ENCODE results near the gene FUNDC2.
A peak's percentile ranks its signal among the peaks of the same experiment; 100 is the strongest.

The FUNDC2 gene

DNA sequence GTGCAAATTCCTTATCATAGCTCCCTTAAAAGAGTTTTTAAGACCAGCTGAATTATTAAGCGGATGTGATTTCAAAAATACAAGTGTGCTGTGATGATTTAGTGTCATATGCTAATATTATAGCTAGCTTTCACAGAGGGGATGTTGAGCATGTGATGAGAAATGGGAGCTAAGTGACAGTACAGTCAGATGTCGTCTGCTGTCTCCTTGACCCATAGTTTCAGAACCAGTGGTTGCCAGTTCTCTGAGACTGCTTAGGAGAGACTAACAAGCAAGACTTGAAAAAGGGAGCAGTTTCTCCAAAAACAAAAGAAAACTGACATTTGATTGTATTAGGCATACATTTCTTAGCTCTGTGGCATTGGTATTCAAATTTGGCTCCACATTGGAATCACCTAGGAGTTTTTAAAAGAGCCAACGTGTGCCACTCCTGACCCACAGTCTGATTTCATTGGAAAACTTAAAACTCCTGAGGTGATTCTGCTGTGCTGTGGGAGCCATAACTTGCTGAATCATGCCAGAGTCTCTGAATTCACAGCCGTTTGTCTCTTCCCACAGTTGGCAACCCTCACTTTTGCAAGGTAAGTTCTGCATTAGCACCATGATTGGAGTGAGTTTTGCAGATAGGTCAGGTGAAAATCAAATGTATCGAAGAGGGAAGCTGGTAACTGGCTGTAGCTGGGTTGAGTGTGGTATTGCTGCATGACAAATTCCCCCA is 20.3 kb downstream of the FUNDC2 start:
- Histone ChIP-seq H3K27me3 (ENCODE audit: insufficient read depth, low read depth, severe bottlenecking) (no peaks in the 10 kb centered on the region), H3K27ac (no peak overlapping the region), H3K9me3 (ENCODE audit: severe bottlenecking) (no peaks in the 10 kb centered on the region), H3K4me3 (ENCODE audit: low read depth, low read length) (no peak overlapping the region), H3K36me3 (peaks cover 9% of the 10 kb centered on the region)
- DNase-seq = no peak
- TF ChIP-seq, protein P1, sequence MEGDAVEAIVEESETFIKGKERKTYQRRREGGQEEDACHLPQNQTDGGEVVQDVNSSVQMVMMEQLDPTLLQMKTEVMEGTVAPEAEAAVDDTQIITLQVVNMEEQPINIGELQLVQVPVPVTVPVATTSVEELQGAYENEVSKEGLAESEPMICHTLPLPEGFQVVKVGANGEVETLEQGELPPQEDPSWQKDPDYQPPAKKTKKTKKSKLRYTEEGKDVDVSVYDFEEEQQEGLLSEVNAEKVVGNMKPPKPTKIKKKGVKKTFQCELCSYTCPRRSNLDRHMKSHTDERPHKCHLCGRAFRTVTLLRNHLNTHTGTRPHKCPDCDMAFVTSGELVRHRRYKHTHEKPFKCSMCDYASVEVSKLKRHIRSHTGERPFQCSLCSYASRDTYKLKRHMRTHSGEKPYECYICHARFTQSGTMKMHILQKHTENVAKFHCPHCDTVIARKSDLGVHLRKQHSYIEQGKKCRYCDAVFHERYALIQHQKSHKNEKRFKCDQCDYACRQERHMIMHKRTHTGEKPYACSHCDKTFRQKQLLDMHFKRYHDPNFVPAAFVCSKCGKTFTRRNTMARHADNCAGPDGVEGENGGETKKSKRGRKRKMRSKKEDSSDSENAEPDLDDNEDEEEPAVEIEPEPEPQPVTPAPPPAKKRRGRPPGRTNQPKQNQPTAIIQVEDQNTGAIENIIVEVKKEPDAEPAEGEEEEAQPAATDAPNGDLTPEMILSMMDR (IDR thresholded peaks at IDR 0.05; ENCODE audit: low read depth, low read length) = no peak

DNA sequence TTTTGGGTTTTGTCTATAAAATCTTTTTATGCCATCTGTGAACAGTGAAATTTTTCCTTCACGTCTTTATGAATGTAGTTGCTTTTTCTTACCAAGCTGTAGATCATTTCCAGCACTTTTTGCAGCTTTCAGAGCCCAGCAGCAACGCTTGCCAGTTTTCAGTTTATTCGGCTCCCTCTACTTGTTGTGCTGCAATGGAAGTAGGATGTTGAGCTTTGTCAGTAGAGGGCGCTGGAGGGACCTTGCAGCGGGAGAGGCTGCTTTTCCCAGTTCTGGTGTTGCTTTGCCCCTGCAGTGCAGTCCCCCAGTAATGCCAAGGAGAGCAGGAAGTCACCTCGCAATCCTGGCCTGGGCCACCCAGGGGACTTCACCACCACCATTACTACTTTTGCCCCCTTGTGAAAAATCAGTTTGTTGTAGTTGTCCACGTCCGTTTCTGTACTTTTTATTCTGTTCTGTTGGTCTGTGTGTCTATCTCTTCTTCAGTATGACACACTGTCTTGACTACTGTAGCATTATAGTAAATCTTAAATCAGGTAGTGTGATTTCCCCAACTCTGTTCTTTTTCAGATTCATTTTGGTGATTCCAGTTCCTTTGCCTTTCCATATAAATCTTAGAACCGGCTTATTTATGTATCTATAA is 22.5 kb downstream of the FUNDC2 start:
- DNase-seq = peak; percentile 77
- TF ChIP-seq, protein P1 (IDR thresholded peaks at IDR 0.05; ENCODE audit: low read depth, low read length) = peak; percentile 95
- H3K9me3 ChIP-seq (ENCODE audit: severe bottlenecking) = no peaks in the 10 kb centered on the region
- H3K36me3 ChIP-seq = peaks cover 15% of the 10 kb centered on the region
- no peaks in the 10 kb centered on the region for H3K27me3 ChIP-seq (ENCODE audit: insufficient read depth, low read depth, severe bottlenecking)
- no peak overlapping the region for H3K4me3 ChIP-seq (ENCODE audit: low read depth, low read length)
- no peak overlapping the region for H3K27ac ChIP-seq

DNA sequence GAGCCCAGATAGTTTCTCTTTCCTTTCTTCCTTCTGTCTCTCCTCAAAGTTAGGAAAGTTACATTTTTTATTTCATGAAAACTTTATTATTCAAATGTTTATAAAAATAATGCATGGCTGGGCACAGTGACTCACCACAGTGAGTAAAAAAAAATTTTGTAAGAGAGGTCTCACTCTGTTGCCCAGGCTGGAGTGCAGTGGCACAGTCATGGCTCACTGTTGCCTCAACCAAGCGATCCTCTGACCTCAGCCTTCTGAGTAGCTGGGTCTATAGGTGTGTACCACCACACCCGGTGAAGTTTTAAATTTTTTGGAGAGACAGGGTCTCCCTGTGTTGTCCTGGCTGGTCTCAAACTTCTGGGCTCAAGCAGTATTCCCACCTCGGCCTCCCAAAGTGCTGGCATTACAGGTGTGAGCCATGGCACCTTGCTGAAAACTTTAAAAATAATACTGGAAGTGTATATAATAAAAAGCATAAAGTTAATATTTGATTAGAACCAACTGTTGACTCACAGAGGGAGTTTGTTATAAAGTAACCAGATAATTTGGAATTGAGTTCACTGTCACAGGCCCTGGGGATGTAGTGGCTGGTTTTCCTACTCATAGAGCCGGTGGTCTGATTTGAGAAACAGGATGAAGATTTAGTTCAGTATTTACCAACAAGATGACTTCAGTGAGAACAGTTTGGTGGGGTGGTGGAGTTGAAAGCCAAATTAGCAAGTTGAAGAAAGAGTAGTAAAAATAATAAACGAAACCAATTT is 26.3 kb downstream of the FUNDC2 start:
- no peak overlapping the region for H3K27ac ChIP-seq
- H3K36me3 ChIP-seq = peaks cover 26% of the 10 kb centered on the region
- H3K4me3 ChIP-seq (ENCODE audit: low read depth, low read length) = no peak overlapping the region
- TF ChIP-seq, protein P1 (IDR thresholded peaks at IDR 0.05; ENCODE audit: low read depth, low read length) = no peak
- no peaks in the 10 kb centered on the region for H3K9me3 ChIP-seq (ENCODE audit: severe bottlenecking)
- DNase-seq = no peak
- no peaks in the 10 kb centered on the region for H3K27me3 ChIP-seq (ENCODE audit: insufficient read depth, low read depth, severe bottlenecking)

DNA sequence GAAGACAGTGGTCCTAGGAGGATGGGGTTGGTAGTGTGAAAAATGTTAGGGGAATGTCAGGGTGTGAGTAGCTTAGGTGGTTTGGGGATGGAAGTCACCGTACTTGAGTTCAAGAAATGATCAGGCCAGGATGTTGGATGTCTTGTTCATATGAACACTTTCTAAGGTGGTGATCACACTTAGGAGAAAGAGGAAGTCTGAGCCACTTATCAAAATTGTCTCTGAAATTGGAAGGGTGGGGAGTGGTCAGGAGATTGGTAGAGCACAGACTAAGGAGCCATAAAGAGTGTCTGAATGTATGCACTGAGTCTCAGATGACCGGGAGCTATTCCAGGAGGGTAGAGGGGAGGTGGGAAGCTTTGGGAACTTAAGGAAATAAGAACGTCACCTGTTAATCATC is 27.0 kb downstream of the FUNDC2 start:
- TF ChIP-seq, protein P1 (IDR thresholded peaks at IDR 0.05; ENCODE audit: low read depth, low read length) = no peak
- H3K27me3 ChIP-seq (ENCODE audit: insufficient read depth, low read depth, severe bottlenecking) = no peaks in the 10 kb centered on the region
- no peak for DNase-seq

DNA sequence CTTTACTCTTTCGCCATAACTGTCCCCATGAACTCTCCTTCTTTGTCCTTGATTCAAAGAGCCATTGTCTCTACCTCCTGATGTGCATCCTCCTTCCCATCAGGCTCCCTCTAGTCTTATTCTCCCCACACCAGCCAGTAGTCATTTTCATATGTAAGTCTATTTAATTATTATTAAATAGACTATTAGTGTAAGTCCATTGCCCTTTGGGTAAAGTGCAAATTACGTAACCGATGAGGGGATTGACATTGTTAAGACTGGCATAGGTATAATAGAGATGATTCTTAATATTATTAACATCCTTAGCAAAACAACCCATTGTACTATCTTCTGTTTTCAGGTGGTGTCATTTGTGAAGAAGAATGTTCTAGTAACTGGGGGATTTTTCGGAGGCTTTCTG is 27.6 kb downstream of the FUNDC2 start:
- no peaks in the 10 kb centered on the region for H3K9me3 ChIP-seq (ENCODE audit: severe bottlenecking)
- no peak overlapping the region for H3K27ac ChIP-seq
- peaks cover 26% of the 10 kb centered on the region for H3K36me3 ChIP-seq
- no peak overlapping the region for H3K4me3 ChIP-seq (ENCODE audit: low read depth, low read length)
- H3K27me3 ChIP-seq (ENCODE audit: insufficient read depth, low read depth, severe bottlenecking) = no peaks in the 10 kb centered on the region
- TF ChIP-seq, protein P1 (IDR thresholded peaks at IDR 0.05; ENCODE audit: low read depth, low read length) = no peak
- DNase-seq = no peak

More for the DNA sequence above, 27.0 kb downstream of the FUNDC2 start:
- peaks cover 26% of the 10 kb centered on the region for H3K36me3 ChIP-seq
- H3K9me3 ChIP-seq (ENCODE audit: severe bottlenecking) = no peaks in the 10 kb centered on the region
- no peak overlapping the region for H3K27ac ChIP-seq
- no peak overlapping the region for H3K4me3 ChIP-seq (ENCODE audit: low read depth, low read length)

All from WERI-Rb-1 (cell line).